Bone marrow (tissue), 2 donors: ENCODE measurements around the gene STARD6.
"Not testable (repeated sequence)": the region's sequence is repeated elsewhere in the genome, so short reads cannot be mapped to it uniquely, and the experiment has no call there.

Experiments used
- DNase-seq, 2 donors: peaks; one replicate each; lab custom pipeline; 2025; lab: John Stamatoyannopoulos, UW

The STARD6 gene

GRCh38 chr18:54338230-54338629 is 19.4 kb downstream of the STARD6 start:
- no peak for DNase-seq

GRCh38 chr18:54335638-54336173 is 22.0 kb downstream of the STARD6 start:
- DNase-seq: no peak

- no peak for DNase-seq
Observed at GRCh38 chr18:54330768-54331548, 26.7 kb downstream of the STARD6 start.

GRCh38 chr18:54329787-54330186 is 27.9 kb downstream of the STARD6 start:
- DNase-seq: no peak

- no peak for DNase-seq
Observed at GRCh38 chr18:54327818-54328217, 29.8 kb downstream of the STARD6 start.

- no peak for DNase-seq
Observed at GRCh38 chr18:54323970-54324369, 33.7 kb downstream of the STARD6 start.

GRCh38 chr18:54323561-54323960 is 34.1 kb downstream of the STARD6 start:
- DNase-seq: no peak

GRCh38 chr18:54316071-54316820 is 41.4 kb downstream of the STARD6 start:
- DNase-seq: no peak

- not testable (repeated sequence) for DNase-seq
Observed at GRCh38 chr18:54309564-54309963, 48.1 kb downstream of the STARD6 start.

- no peak for DNase-seq
Observed at GRCh38 chr18:54303408-54303807, 54.2 kb downstream of the STARD6 start.

GRCh38 chr18:54298991-54299390 is 58.7 kb downstream of the STARD6 start:
- DNase-seq: not testable (repeated sequence)

GRCh38 chr18:54296062-54296461 is 61.6 kb downstream of the STARD6 start:
- DNase-seq: no peak

GRCh38 chr18:54294274-54294673 is 63.4 kb downstream of the STARD6 start:
- no peak for DNase-seq

- DNase-seq: no peak
Observed at GRCh38 chr18:54284981-54285785, 72.5 kb downstream of the STARD6 start.

- DNase-seq: no peak
Observed at GRCh38 chr18:54284535-54284934, 73.1 kb downstream of the STARD6 start.

GRCh38 chr18:54280220-54280569 is 77.5 kb downstream of the STARD6 start:
- DNase-seq: no peak

GRCh38 chr18:54279477-54280219 is 78.0 kb downstream of the STARD6 start:
- DNase-seq: no peak

- no peak for DNase-seq
Observed at GRCh38 chr18:54278615-54279014, 79.0 kb downstream of the STARD6 start.

- no peak for DNase-seq
Observed at GRCh38 chr18:54277899-54278298, 79.8 kb downstream of the STARD6 start.
